Measurements from ENCODE around the gene VPS52.

GRCh38 chr6:33319939-33320314 is 48.3 kb upstream of the VPS52 start:
- TF ChIP-seq CTCF (IDR thresholded peaks at IDR 0.05) (no peak), EP300 (IDR thresholded peaks at IDR 0.05) (no peak)
